ENCODE data around the gene ADAM17. TPM values are rescaled to one million over a fixed set of nuclear protein-coding genes. Genes with fewer than 3 reads are reported as not detected.

Gene ADAM17
- total RNA-seq, 2 experiments from 2014 or later: 20.2 to 23.1 TPM

DNA sequence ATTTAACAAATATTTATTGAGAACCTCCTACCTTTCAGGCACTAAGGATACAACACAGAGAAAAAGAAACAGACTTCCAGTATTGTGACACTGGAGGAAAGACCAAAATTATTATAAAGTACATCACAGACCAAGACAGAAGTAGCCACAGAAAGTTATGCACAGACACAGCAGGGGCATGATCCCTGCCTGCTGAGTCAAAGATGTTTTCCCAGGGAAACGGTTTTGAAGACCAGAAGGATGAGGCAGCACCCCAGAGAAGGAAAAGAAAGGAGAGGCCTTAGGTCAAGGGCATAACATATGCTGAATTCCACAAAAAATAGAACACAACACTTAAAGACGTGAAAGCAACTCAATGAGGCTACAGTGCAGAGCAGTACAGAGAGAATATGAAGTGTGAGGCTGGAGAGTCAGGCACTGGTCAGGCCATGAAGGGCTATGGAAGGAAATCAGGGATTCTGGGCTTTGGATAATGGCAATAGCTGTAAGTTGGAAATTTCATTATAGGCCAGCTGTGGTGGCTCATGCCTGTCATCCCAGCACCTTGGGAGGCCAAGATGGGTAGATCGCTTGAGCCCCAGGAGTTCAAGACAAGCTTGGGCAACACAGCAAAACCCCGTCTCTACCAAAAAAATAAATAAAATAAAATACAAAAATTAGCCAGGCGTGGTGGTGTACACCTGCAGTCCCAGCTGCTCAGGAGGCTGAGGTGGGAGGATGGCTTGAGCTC, 8.2 kb downstream of the ADAM17 start:
- Mint-ChIP-seq H3K4me1 (peaks cover 77% of the 10 kb centered on the region), H3K27ac (peak overlapping the region; percentile 8), H3K4me3 (no peak overlapping the region), H3K27me3 (no peaks in the 10 kb centered on the region), H3K9me3 (ENCODE audit: low read depth) (no peaks in the 10 kb centered on the region), H3K36me3 (ENCODE audit: low read depth) (peaks cover 14% of the 10 kb centered on the region)
- intact Hi-C loops (cut with DNase I, micrococcal nuclease): no loop called here
- ATAC-seq (no peak), DNase-seq (no peak)
- ChIA-PET POLR2A (no interaction called here), CTCF (interaction anchor here (0.7 kb wide), 1 partner anchor 27 kb away, joined by 3 read pairs; no protein-coding TSS in a partner anchor)

DNA sequence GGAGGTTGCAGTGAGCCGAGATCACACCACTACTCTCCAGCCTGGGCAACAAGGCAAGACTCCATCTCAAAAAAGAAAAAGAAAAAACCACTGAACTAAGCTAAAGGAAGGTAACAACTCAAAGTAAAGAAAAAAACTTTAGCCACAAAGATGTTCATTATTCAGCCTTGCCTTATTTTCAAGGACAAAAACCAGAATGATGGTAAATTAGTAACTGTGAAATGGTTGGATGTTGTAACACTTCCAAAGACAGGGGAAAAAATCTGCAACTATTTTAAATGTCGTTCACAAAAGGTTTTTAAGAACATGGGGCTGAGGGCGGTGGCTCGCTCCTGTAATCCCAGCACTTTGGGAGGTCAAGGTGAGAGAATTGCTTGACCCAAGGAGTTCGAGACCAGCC, 10.1 kb downstream of the ADAM17 start:
- Mint-ChIP-seq H3K36me3 (ENCODE audit: low read depth) (peaks cover 14% of the 10 kb centered on the region), H3K4me1 (peaks cover 62% of the 10 kb centered on the region), H3K27me3 (no peaks in the 10 kb centered on the region), H3K27ac (no peak overlapping the region), H3K4me3 (no peak overlapping the region), H3K9me3 (ENCODE audit: low read depth) (no peaks in the 10 kb centered on the region)
- intact Hi-C loops (cut with DNase I, micrococcal nuclease): no loop called here
- POLR2A ChIA-PET: no interaction called here
- DNase-seq (no peak), ATAC-seq (no peak)
- CTCF ChIA-PET: interaction anchor here (1.3 kb wide), 1 partner anchor 10 kb away, joined by 5 read pairs; the partner anchor contains the start of gene ADAM17

DNA sequence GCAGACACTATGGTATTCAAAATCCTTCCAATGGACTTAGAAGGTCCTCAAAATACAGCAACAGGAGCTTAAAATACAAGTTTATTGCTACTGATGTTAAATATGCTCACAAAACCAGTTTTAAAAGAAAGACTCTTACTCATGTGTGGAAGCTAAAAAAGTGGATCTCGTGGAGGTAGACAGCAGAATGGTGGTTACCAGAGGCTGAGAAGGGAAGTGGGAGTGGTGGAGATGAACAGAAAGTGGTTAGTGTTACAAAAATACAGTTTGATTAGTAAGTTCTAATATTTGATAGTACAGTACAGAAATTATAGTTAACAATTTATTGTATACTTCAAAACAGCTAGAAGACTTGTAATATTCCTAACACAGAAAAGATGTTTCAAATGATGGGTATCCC, 12.1 kb downstream of the ADAM17 start:
- Mint-ChIP-seq H3K9me3 (ENCODE audit: low read depth) (no peaks in the 10 kb centered on the region), H3K36me3 (ENCODE audit: low read depth) (peaks cover 16% of the 10 kb centered on the region), H3K4me3 (no peak overlapping the region), H3K27ac (peak overlapping the region; percentile 23), H3K4me1 (peaks cover 58% of the 10 kb centered on the region), H3K27me3 (no peaks in the 10 kb centered on the region)
- intact Hi-C loops (cut with DNase I, micrococcal nuclease): no loop called here
- ATAC-seq: no peak
- POLR2A ChIA-PET: no interaction called here
- CTCF ChIA-PET: interaction anchor here (0.7 kb wide), 1 partner anchor 25 kb away, joined by 3 read pairs; no protein-coding TSS in a partner anchor
- no peak for DNase-seq

DNA sequence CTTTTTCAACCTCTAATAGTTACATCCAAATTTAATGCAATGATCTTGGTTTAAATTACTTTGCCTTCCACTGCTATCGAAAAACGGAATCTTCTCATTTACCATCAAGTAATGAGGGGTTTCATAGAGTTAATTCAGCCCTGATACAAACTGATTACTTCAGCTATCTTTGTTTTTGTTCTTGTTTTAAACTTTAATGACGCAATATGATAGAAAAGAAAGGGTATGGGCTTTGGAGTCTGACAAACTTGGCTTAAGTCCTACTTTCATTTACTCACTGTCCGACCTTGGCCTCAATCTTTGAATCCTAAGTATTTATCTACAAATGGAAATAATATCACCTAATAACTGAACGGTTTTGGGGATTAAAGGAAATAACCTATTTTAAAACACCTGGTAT, 16.1 kb downstream of the ADAM17 start:
- POLR2A ChIA-PET: interaction anchor here (1.0 to 1.2 kb wide), 2 partner anchors 11 to 116 kb away, joined by 4 to 5 read pairs; no protein-coding TSS in a partner anchor
- CTCF ChIA-PET: interaction anchor here (1.4 kb wide), 1 partner anchor 16 kb away, joined by 7 read pairs; the partner anchor contains the start of gene ADAM17
- Mint-ChIP-seq H3K27ac (no peak overlapping the region), H3K27me3 (no peaks in the 10 kb centered on the region), H3K36me3 (ENCODE audit: low read depth) (peaks cover 14% of the 10 kb centered on the region), H3K9me3 (ENCODE audit: low read depth) (no peaks in the 10 kb centered on the region), H3K4me3 (no peak overlapping the region), H3K4me1 (peaks cover 40% of the 10 kb centered on the region)
- intact Hi-C loops (cut with DNase I, micrococcal nuclease): no loop called here
- ATAC-seq (no peak), DNase-seq (no peak)

DNA sequence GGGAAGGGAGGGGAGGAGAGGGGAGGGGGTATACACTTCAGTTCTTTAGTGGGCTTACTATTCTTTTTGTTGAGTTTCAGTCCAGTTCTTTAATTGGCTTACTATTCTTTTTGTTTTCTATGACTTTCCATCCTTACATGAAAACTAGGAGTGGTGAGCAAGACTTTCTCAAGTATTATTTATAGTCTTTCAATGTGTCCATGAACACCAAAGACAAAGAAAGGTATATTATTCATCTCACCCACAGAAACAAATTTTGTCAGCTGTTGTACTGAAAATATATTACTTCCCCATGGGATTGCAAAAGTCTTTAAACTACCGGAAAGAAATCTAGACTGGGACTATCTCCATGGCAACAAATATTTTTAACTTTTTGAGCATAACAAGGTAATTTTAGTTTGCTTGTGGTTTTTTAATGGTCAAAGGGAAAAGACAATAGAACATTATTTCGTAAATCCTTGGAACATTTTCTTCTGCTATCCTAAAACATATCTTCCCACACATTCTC, 17.6 kb downstream of the ADAM17 start:
- H3K27me3 Mint-ChIP-seq: no peaks in the 10 kb centered on the region
- ChIA-PET CTCF (interaction anchor here (0.9 to 1.4 kb wide), 2 partner anchors 17 to 52 kb away, joined by 3 to 7 read pairs; partner anchors contain the start of gene ADAM17), POLR2A (no interaction called here)
- no peak overlapping the region for H3K27ac Mint-ChIP-seq
- H3K4me3 Mint-ChIP-seq: no peak overlapping the region
- ATAC-seq (no peak), DNase-seq (no peak)
- peaks cover 25% of the 10 kb centered on the region for H3K4me1 Mint-ChIP-seq
- H3K36me3 Mint-ChIP-seq (ENCODE audit: low read depth): peaks cover 16% of the 10 kb centered on the region
- intact Hi-C loops (cut with DNase I, micrococcal nuclease): no loop called here
- no peaks in the 10 kb centered on the region for H3K9me3 Mint-ChIP-seq (ENCODE audit: low read depth)

DNA sequence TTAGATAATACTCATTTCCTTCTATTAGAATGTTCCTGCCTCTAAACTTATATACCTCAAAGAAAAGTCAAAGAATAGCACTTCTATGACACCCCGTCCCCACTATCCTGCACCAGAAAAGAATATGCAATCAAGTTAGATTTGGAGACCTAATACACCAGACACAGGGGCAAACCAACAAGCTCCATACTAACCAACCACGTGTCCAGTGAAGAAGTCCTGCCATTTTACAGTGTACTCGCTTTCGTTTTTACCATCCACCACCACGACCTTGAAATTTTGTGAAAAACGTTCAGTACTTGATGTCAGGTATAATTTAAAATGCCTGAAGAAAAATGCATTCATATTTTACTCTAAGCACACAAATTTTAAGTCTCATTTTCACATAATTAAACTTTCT, 19.1 kb downstream of the ADAM17 start:
- DNase-seq (no peak), ATAC-seq (no peak)
- Mint-ChIP-seq H3K36me3 (ENCODE audit: low read depth) (peaks cover 15% of the 10 kb centered on the region), H3K27me3 (no peaks in the 10 kb centered on the region), H3K4me1 (peaks cover 24% of the 10 kb centered on the region), H3K27ac (no peak overlapping the region), H3K4me3 (no peak overlapping the region), H3K9me3 (ENCODE audit: low read depth) (no peaks in the 10 kb centered on the region)
- ChIA-PET CTCF (interaction anchor here (1.0 to 1.2 kb wide), 2 partner anchors 18 to 448 kb away, joined by 4 to 5 read pairs; no protein-coding TSS in a partner anchor), POLR2A (interaction anchor here (0.7 kb wide), 1 partner anchor 923 kb away, joined by 3 read pairs; no protein-coding TSS in a partner anchor)
- intact Hi-C loops (cut with DNase I, micrococcal nuclease): no loop called here

DNA sequence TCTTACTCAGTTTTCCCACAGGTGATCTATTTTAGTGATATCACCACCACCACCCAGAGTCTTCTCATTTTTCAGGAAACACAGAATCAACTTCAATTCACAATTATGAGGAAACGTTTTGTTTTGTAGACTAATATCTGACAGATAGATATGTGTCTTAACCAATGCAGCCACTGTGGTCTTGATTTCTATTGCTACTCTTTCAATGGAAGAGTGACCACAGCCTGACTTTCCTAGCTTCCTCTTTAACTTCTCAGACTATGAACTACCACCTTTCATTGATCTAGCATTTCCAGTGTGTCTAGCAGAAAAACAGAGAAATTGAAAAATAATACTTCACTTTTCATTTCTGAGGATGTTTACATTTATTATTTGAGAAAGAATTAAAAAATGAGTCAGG, 20.5 kb downstream of the ADAM17 start:
- ChIA-PET POLR2A (no interaction called here), CTCF (interaction anchor here (0.7 kb wide), 1 partner anchor 83 kb away, joined by 3 read pairs; no protein-coding TSS in a partner anchor)
- no peak for ATAC-seq
- Mint-ChIP-seq H3K27ac (no peak overlapping the region), H3K36me3 (ENCODE audit: low read depth) (peaks cover 19% of the 10 kb centered on the region), H3K4me1 (peaks cover 23% of the 10 kb centered on the region), H3K9me3 (ENCODE audit: low read depth) (no peaks in the 10 kb centered on the region), H3K4me3 (no peak overlapping the region), H3K27me3 (no peaks in the 10 kb centered on the region)
- intact Hi-C loops (cut with DNase I, micrococcal nuclease): no loop called here
- DNase-seq: no peak

DNA sequence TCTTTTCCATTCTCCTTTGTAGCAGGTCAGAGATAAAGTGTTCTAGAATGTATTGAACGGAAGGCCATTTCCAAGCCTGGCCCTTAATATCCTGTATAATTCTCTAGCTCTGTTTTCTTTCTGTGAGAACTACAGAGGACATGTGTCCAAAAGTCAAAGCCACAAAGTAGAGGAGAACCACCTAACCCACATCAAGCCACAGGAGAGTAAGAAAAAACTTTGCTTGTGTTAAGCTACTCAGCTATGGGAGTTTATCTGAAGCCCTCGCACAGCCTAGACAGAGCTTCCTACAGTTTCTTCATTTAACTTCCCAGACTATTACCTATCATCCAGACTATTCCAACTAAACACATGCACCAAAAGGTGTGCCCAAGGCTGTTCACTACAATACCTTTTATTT, 22.0 kb downstream of the ADAM17 start:
- intact Hi-C loops (cut with DNase I, micrococcal nuclease): no loop called here
- H3K4me1 Mint-ChIP-seq: peaks cover 18% of the 10 kb centered on the region
- ChIA-PET POLR2A (interaction anchor here (0.7 kb wide), 1 partner anchor 41 kb away, joined by 3 read pairs; no protein-coding TSS in a partner anchor), CTCF (interaction anchor here (0.6 to 1.2 kb wide), 3 partner anchors 9 to 81 kb away, joined by 3 to 4 read pairs (median 3); no protein-coding TSS in a partner anchor)
- no peak overlapping the region for H3K4me3 Mint-ChIP-seq
- H3K27me3 Mint-ChIP-seq: no peaks in the 10 kb centered on the region
- DNase-seq: no peak
- no peak for ATAC-seq
- H3K9me3 Mint-ChIP-seq (ENCODE audit: low read depth): no peaks in the 10 kb centered on the region
- no peak overlapping the region for H3K27ac Mint-ChIP-seq
- peaks cover 25% of the 10 kb centered on the region for H3K36me3 Mint-ChIP-seq (ENCODE audit: low read depth)

DNA sequence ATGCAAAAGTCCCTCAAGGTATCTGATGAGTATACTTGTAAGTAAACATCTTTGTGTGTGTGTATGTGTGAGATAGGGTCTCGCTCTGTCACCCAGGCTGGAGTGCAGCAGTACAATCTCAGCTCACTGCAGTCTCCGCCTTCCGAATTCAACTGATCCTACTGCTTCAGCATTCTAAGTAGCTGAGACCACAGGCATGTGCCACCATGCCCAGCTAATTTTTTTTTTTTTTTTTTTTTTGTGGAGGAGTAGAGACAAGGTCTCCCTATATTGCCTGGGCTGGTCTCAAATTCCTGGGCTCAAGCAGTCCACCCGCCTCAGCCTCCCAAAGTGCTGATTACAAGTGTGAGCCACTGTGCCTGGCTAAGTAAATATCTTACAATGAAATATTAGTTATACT, 23.2 kb downstream of the ADAM17 start:
- DNase-seq: no peak
- Mint-ChIP-seq H3K27ac (no peak overlapping the region), H3K27me3 (no peaks in the 10 kb centered on the region), H3K4me1 (peaks cover 9% of the 10 kb centered on the region), H3K36me3 (ENCODE audit: low read depth) (peaks cover 28% of the 10 kb centered on the region), H3K4me3 (no peak overlapping the region), H3K9me3 (ENCODE audit: low read depth) (no peaks in the 10 kb centered on the region)
- ChIA-PET POLR2A (interaction anchor here (0.5 kb wide), 1 partner anchor 17 kb away, joined by 3 read pairs; no protein-coding TSS in a partner anchor), CTCF (interaction anchor here (0.6 to 1.2 kb wide), 3 partner anchors 10 to 16 kb away, joined by 3 read pairs; no protein-coding TSS in a partner anchor)
- intact Hi-C loops (cut with DNase I, micrococcal nuclease): no loop called here
- no peak for ATAC-seq

DNA sequence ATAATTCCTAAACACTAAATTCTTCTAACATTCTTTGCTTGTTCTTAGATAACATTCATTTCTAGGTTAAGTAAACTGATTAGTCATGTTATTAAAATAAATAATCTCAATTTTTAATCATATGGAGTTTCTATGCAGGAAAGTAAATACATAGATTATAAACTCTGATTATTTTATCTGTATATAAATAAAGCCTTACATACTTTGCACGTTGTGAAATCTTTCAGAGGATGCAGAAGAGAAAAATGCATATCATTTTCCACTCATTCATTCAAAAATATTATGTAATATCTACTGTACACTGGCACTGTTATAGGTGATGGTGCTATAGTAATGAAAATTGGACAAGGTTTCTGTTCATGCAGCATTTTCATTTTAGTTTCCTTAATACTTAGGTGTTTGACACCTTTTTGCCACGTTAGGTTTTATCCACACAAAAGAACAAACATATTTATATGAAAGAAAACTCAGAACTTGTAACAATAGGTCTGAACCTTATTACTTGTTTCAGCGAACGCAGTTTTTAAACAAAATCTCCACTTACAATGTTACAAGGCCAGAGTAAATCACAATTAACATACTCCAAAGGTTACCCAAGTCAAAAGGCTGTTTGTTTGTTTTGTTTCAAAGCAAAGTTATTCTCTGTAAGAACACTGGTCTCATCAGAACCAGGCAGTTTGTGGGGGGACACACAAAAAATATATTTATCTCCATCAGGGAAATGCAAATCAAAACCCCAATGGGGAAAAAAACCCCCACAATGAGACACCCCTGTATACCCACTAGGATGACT, 27.4 kb downstream of the ADAM17 start:
- Mint-ChIP-seq H3K36me3 (ENCODE audit: low read depth) (peaks cover 28% of the 10 kb centered on the region), H3K4me3 (no peak overlapping the region), H3K27me3 (no peaks in the 10 kb centered on the region), H3K4me1 (peaks cover 3% of the 10 kb centered on the region), H3K27ac (no peak overlapping the region), H3K9me3 (ENCODE audit: low read depth) (no peaks in the 10 kb centered on the region)
- DNase-seq (no peak), ATAC-seq (no peak)
- POLR2A ChIA-PET: no interaction called here
- CTCF ChIA-PET: no interaction called here
- intact Hi-C loops (cut with DNase I, micrococcal nuclease): no loop called here

DNA sequence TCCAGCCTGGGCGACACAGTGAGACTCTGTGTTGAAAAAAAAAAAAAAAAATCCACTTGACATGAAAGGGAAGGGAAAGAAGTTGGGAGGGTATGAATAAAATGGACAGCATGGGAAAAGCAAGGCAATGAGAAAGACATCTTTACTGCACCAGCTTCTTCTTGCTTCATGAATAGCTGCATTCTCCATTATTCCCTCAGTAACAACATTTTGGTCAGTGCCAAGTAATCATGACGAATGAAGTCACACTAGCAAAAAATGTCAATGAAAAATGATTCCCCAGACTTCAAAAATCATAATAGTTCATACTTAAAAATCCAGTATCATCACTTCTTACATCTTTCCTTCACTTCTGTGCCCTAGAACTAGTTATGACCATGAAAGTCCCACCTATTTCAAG, 30.4 kb downstream of the ADAM17 start:
- Mint-ChIP-seq H3K27me3 (no peaks in the 10 kb centered on the region), H3K27ac (no peak overlapping the region), H3K4me1 (peaks cover 3% of the 10 kb centered on the region), H3K4me3 (no peak overlapping the region), H3K9me3 (ENCODE audit: low read depth) (no peaks in the 10 kb centered on the region), H3K36me3 (ENCODE audit: low read depth) (peaks cover 37% of the 10 kb centered on the region)
- intact Hi-C loops (cut with DNase I, micrococcal nuclease): no loop called here
- no peak for DNase-seq
- ATAC-seq: no peak
- ChIA-PET POLR2A (no interaction called here), CTCF (no interaction called here)

Measured in activated CD4-positive, alpha-beta T cell treated with anti-CD3 and anti-CD28 coated beads for 36 hours (primary cell).